ENCODE data around the gene PRSS22. TPM values are rescaled to one million over a fixed set of nuclear protein-coding genes. Genes with fewer than 3 reads are reported as not detected.

The PRSS22 gene
- total and polyA plus RNA-seq, 10 of the 15 experiments (the other 5 are each of a cell fraction or from before 2014, with no cell fraction given), result not detected

GRCh38 chr16:2904100-2904921 is 46.3 kb upstream of the PRSS22 start (continued):
- no peak for TF ChIP-seq ZNF384 (IDR thresholded peaks at IDR 0.05; ENCODE audit: borderline replicate concordance, low read depth, low read length)
- no peak for TF ChIP-seq USF1 (IDR thresholded peaks at IDR 0.05; ENCODE audit: borderline replicate concordance, extremely low read length, insufficient read depth, low read depth, low read length)
- no peak for TF ChIP-seq TCF12 (IDR thresholded peaks at IDR 0.05; ENCODE audit: low read depth, low read length)
- TF ChIP-seq, protein P1, sequence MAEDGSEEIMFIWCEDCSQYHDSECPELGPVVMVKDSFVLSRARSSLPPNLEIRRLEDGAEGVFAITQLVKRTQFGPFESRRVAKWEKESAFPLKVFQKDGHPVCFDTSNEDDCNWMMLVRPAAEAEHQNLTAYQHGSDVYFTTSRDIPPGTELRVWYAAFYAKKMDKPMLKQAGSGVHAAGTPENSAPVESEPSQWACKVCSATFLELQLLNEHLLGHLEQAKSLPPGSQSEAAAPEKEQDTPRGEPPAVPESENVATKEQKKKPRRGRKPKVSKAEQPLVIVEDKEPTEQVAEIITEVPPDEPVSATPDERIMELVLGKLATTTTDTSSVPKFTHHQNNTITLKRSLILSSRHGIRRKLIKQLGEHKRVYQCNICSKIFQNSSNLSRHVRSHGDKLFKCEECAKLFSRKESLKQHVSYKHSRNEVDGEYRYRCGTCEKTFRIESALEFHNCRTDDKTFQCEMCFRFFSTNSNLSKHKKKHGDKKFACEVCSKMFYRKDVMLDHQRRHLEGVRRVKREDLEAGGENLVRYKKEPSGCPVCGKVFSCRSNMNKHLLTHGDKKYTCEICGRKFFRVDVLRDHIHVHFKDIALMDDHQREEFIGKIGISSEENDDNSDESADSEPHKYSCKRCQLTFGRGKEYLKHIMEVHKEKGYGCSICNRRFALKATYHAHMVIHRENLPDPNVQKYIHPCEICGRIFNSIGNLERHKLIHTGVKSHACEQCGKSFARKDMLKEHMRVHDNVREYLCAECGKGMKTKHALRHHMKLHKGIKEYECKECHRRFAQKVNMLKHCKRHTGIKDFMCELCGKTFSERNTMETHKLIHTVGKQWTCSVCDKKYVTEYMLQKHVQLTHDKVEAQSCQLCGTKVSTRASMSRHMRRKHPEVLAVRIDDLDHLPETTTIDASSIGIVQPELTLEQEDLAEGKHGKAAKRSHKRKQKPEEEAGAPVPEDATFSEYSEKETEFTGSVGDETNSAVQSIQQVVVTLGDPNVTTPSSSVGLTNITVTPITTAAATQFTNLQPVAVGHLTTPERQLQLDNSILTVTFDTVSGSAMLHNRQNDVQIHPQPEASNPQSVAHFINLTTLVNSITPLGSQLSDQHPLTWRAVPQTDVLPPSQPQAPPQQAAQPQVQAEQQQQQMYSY (CRISPR knock-in tag; IDR thresholded peaks at IDR 0.05), result no peak
- TF ChIP-seq PAX5 (IDR thresholded peaks at IDR 0.05; ENCODE audit: borderline replicate concordance, low read depth, low read length), result 0 out of 2 replicates have a peak, but pooled peaks have one; percentile 40
- no peak for TF ChIP-seq ZZZ3 (IDR thresholded peaks at IDR 0.05; ENCODE audit: control insufficient read depth, insufficient read length, low read depth)
- TF ChIP-seq MEF2B (IDR thresholded peaks at IDR 0.05; ENCODE audit: partially characterized antibody, poor library complexity, severe bottlenecking), result no peak
- no peak for TF ChIP-seq CREM (IDR thresholded peaks at IDR 0.05; ENCODE audit: low read depth)
- TF ChIP-seq HDAC6 (IDR thresholded peaks at IDR 0.05; ENCODE audit: unreplicated experiment), result no peak
- TF ChIP-seq IKZF1 (conservative IDR thresholded peaks at IDR 0.05), result peak; percentile 41; the same call in 1 of the 2 replicates
- no peak for TF ChIP-seq STAT3 (IDR thresholded peaks at IDR 0.05; ENCODE audit: low read depth, low read length)
- no peak for TF ChIP-seq SREBF1 (IDR thresholded peaks at IDR 0.05; ENCODE audit: low read length)
- TF ChIP-seq NR2C1 (IDR thresholded peaks at IDR 0.05), result no peak
- TF ChIP-seq SUZ12 (IDR thresholded peaks at IDR 0.05; ENCODE audit: unreplicated experiment), result no peak
- TF ChIP-seq CBX3 (IDR thresholded peaks at IDR 0.05; ENCODE audit: borderline replicate concordance, low read depth), result no peak
- TF ChIP-seq ETV6 (conservative IDR thresholded peaks at IDR 0.05 in 1 of 2, IDR thresholded peaks at IDR 0.05 in 1 of 2; ENCODE audit: borderline replicate concordance in 1 of 2, low read depth in 1 of 2), result no peak
- 0 out of 2 replicates have a peak, but pooled peaks have one; percentile 12 for TF ChIP-seq BACH1 (IDR thresholded peaks at IDR 0.05; ENCODE audit: borderline replicate concordance)
- no peak for TF ChIP-seq POLR2AphosphoS2 (IDR thresholded peaks at IDR 0.05; ENCODE audit: low read depth, low read length)
- no peak for TF ChIP-seq FOS (IDR thresholded peaks at IDR 0.05; ENCODE audit: borderline replicate concordance, extremely low read depth, insufficient read length)
- TF ChIP-seq RELA (IDR thresholded peaks at IDR 0.05; ENCODE audit: borderline replicate concordance, partially characterized antibody), result no peak
- TF ChIP-seq ESRRA (IDR thresholded peaks at IDR 0.05; ENCODE audit: low read length), result 0 out of 2 replicates have a peak, but pooled peaks have one; percentile 31
- no peak for TF ChIP-seq PAX8 (IDR thresholded peaks at IDR 0.05)
- TF ChIP-seq, protein P2, sequence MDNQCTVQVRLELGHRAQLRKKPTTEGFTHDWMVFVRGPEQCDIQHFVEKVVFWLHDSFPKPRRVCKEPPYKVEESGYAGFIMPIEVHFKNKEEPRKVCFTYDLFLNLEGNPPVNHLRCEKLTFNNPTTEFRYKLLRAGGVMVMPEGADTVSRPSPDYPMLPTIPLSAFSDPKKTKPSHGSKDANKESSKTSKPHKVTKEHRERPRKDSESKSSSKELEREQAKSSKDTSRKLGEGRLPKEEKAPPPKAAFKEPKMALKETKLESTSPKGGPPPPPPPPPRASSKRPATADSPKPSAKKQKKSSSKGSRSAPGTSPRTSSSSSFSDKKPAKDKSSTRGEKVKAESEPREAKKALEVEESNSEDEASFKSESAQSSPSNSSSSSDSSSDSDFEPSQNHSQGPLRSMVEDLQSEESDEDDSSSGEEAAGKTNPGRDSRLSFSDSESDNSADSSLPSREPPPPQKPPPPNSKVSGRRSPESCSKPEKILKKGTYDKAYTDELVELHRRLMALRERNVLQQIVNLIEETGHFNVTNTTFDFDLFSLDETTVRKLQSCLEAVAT (IDR thresholded peaks at IDR 0.05), result no peak
- no peak for TF ChIP-seq NBN (IDR thresholded peaks at IDR 0.05)
- TF ChIP-seq RB1 (IDR thresholded peaks at IDR 0.05; ENCODE audit: borderline replicate concordance), result no peak
- TF ChIP-seq ZNF207 (IDR thresholded peaks at IDR 0.05; ENCODE audit: borderline replicate concordance), result no peak

Measured in GM12878 (cell line).